ENCODE results near the gene OR10G8.

GRCh38 chr11:124074554-124074953 is 48.0 kb downstream of the OR10G8 start:
- TF ChIP-seq CTCF (IDR thresholded peaks at IDR 0.05) (no peak), POLR2A (IDR thresholded peaks at IDR 0.05) (no peak)

Data from lower leg skin (tissue), 3 donors.